Transverse colon (tissue), 4 donors: ENCODE data around the gene GGT5. TPM values are rescaled to one million over a fixed set of nuclear protein-coding genes. Genes with fewer than 3 reads are reported as not detected.
A peak's percentile ranks its signal among the peaks of the same experiment; 100 is the strongest.
"Not testable (repeated sequence)": the region's sequence is repeated elsewhere in the genome, so short reads cannot be mapped to it uniquely, and the experiment has no call there.

Experiments
- DNase-seq: peaks from one replicate; pipeline ENCODE4 v3.0.0-alpha.2; 2019
- H3K27ac ChIP-seq, 4 donors: fragments of 200-600 bp; sonication (generic); 2 replicates each; pipeline ENCODE4 v1.5.1; 2016 to 2018; ENCODE audit warnings: inconsistent platforms in 4 of 4
- H3K27me3 ChIP-seq: fragments of 200-600 bp; sonication (generic); 2 replicates; pipeline ENCODE4 v1.5.1; 2017; ENCODE audit warnings: inconsistent platforms
- H3K36me3 ChIP-seq, 4 donors: fragments of 200-600 bp; sonication (generic); 2 replicates each; pipeline ENCODE4 v1.5.1; 2017 to 2019; ENCODE audit warnings: inconsistent platforms in 4 of 4
- H3K4me1 ChIP-seq, 4 donors: fragments of 200-600 bp; sonication (generic); 2 replicates each; pipeline ENCODE4 v1.5.1; 2017 to 2020; ENCODE audit warnings: inconsistent platforms in 4 of 4
- H3K4me3 ChIP-seq, 4 donors: fragments of 200-600 bp; sonication (generic); 1 replicate in 1 of 4; 2 replicates in 3 of 4; pipeline versions ENCODE4 v1.5.1 to v1.6.1; 2017 to 2019; ENCODE audit warnings: inconsistent platforms in 4 of 4
- H3K9me3 ChIP-seq, 2 donors: fragments of 200-600 bp; sonication (generic); 2 replicates each; pipeline ENCODE4 v1.5.1; 2017 to 2019; ENCODE audit warnings: inconsistent platforms in 2 of 2
- CTCF ChIP-seq, 5 experiments: fragments of 200-600 bp in 3 of 5; fragments of 450-650 bp in 2 of 5; sonication (generic) in 3 of 5; IDR thresholded peaks; 1 replicate in 2 of 5; 2 replicates in 3 of 5; pipeline ENCODE4 v1.5.1; 2016 to 2017; ENCODE audit warnings: antibody characterized with exemption in 5 of 5, inconsistent platforms in 3 of 5, mild to moderate bottlenecking in 2 of 5, moderate library complexity in 1 of 5
- EP300 ChIP-seq: sonication (generic); formaldehyde crosslinking; IDR thresholded peaks from one replicate; pipeline ENCODE4 v1.6.1; 2017; ENCODE audit warnings: antibody characterized with exemption, low read depth
- POLR2A ChIP-seq: fragments of 450-650 bp; IDR thresholded peaks from one replicate; pipeline ENCODE4 v1.6.1; 2016; ENCODE audit warnings: antibody characterized with exemption, mild to moderate bottlenecking, moderate library complexity
- POLR2AphosphoS5 ChIP-seq, 3 donors: sonication (generic); formaldehyde crosslinking; IDR thresholded peaks; one replicate each; pipeline ENCODE4 v1.6.1; 2016; ENCODE audit warnings: antibody characterized with exemption in 3 of 3
- WGBS, 2 donors: methylation state at CpG; one replicate each; pipeline ENCODE4 v1.1.5; 2018; ENCODE audit warnings: low coverage in 1 of 2; 5-methylcytosine and 5-hydroxymethylcytosine counted together
- in situ Hi-C, 4 donors: fragments of 200-750 bp; cut with MboI; loops; one replicate each; pipeline versions ENCODE4 v1.15.0 to v1.15.1; 2017; ENCODE audit warnings: low sequenced_read_pairs in 3 of 4, low pct_ligation_motif_present in 1 of 4, low pct_unique_long_range_greater_than_20kb in 1 of 4
- intact Hi-C: fragments of 100-400 bp; cut with DNase I; formaldehyde crosslinking; loops from one replicate; pipeline ENCODE4 v1.15.1; 2023; ENCODE audit warnings: low total_unique reads
- total RNA-seq, 4 donors: library from RNA; depleted of rRNA; stranded (reverse); fragments of >200 nt; gene quantifications; one replicate each; pipeline ENCODE4 v1.1.0, GENCODE V29; 2016

The GGT5 gene
- total RNA-seq, 4 donors from 2014 or later: 4.1 to 15.4 (median 9.1) TPM

GRCh38 chr22:24282401-24282800, 37.5 kb upstream of the GGT5 start:
- no peak for TF ChIP-seq POLR2A
- no peak for TF ChIP-seq EP300
- no peak for TF ChIP-seq POLR2AphosphoS5 (IDR thresholded peaks at IDR 0.05)
- TF ChIP-seq CTCF (IDR thresholded peaks at IDR 0.05): no peak
- peaks cover 24 to 56% (median 29%) of the 10 kb centered on the region in 4 donors for H3K4me1 ChIP-seq
- DNase-seq: no peak
- no peak overlapping the region for H3K27ac ChIP-seq
- in situ Hi-C loops: no loop called here
- H3K27me3 ChIP-seq: no peaks in the 10 kb centered on the region
- intact Hi-C loops: no loop called here
- H3K9me3 ChIP-seq: no peaks in the 10 kb centered on the region
- WGBS, 2 donors: 78 to 82% methylated on average over 2 of the region's 2 CpGs
- no peaks in the 10 kb centered on the region for H3K36me3 ChIP-seq
- H3K4me3 ChIP-seq: no peak overlapping the region

GRCh38 chr22:24280363-24280762, 35.5 kb upstream of the GGT5 start:
- H3K36me3 ChIP-seq, DNase-seq, H3K27me3 ChIP-seq, H3K4me3 ChIP-seq, in situ Hi-C loops, H3K27ac ChIP-seq, intact Hi-C loops, H3K9me3 ChIP-seq: not testable (repeated sequence)
- peaks cover 10 to 49% (median 22%) of the 10 kb centered on the region in 4 donors for H3K4me1 ChIP-seq
- WGBS, 2 donors: 100% methylated on average over 1 of the region's 1 CpG

GRCh38 chr22:24274696-24275405, 30.0 kb upstream of the GGT5 start:
- peak; percentile 28 for DNase-seq
- in situ Hi-C loops, intact Hi-C loops, H3K4me3 ChIP-seq, H3K27me3 ChIP-seq, H3K9me3 ChIP-seq, H3K36me3 ChIP-seq: not testable (repeated sequence)
- TF ChIP-seq POLR2AphosphoS5 (IDR thresholded peaks at IDR 0.05) (peak in 2 of 3 donors; percentile 16 to 40), CTCF (IDR thresholded peaks at IDR 0.05) (peak in 1 of 5 experiments; percentile 6)
- H3K27ac ChIP-seq: peak overlapping the region; percentile 59 to 72 (median 61)
- WGBS, 2 donors: 33 to 37% methylated on average over 2 to 7 of the region's 7 CpGs
- peaks cover 14 to 58% (median 42%) of the 10 kb centered on the region in 4 donors for H3K4me1 ChIP-seq

- in situ Hi-C loops, DNase-seq, H3K27me3 ChIP-seq, H3K9me3 ChIP-seq, intact Hi-C loops, H3K36me3 ChIP-seq: not testable (repeated sequence)
- Histone ChIP-seq H3K4me1 (peaks cover 9 to 54% (median 38%) of the 10 kb centered on the region in 4 donors), H3K27ac (peak overlapping the region; percentile 38 to 72 (median 60)), H3K4me3 (peak overlapping the region in 1 of 4 donors; percentile 15)
- WGBS, 2 donors: 47 to 76% methylated on average over 2 to 4 of the region's 4 CpGs
These were observed 29.0 kb upstream of the GGT5 start for GRCh38 chr22:24273906-24274305.

GRCh38 chr22:24273031-24273430, 28.1 kb upstream of the GGT5 start:
- H3K4me3 ChIP-seq, in situ Hi-C loops, H3K27me3 ChIP-seq, H3K9me3 ChIP-seq, H3K27ac ChIP-seq, H3K36me3 ChIP-seq, intact Hi-C loops, DNase-seq: not testable (repeated sequence)
- H3K4me1 ChIP-seq: peaks cover 9 to 50% (median 38%) of the 10 kb centered on the region in 4 donors
- 78 to 91% methylated on average over 2 of the region's 2 CpGs for WGBS, 2 donors
